Effector memory CD4-positive, alpha-beta T cell (primary cell): ENCODE results near the gene TTLL5.

Source experiments
- DNase-seq, 3 donors: peaks; one replicate each; pipeline ENCODE4 v3.0.0-alpha.2; 2020
- H3K27ac ChIP-seq: 2 replicates; pipeline ENCODE4 v1.7.0; 2013; ENCODE audit warnings: mild to moderate bottlenecking, low read length, moderate library complexity; ENCODE audit not compliant: insufficient read depth, poor library complexity, severe bottlenecking
- H3K27me3 ChIP-seq: replicated peaks from 2 replicates; pipeline ENCODE4 v1.7.0; 2013; ENCODE audit warnings: mild to moderate bottlenecking, low read length; ENCODE audit not compliant: insufficient read depth, control insufficient read depth, poor library complexity, severe bottlenecking
- H3K36me3 ChIP-seq: 2 replicates; pipeline ENCODE4 v1.7.0; 2013; ENCODE audit warnings: mild to moderate bottlenecking, low read length, moderate library complexity; ENCODE audit not compliant: control insufficient read depth, insufficient read depth
- H3K4me1 ChIP-seq: 2 replicates; pipeline ENCODE4 v1.7.0; 2013; ENCODE audit warnings: low read length, mild to moderate bottlenecking; ENCODE audit not compliant: control insufficient read depth, insufficient read depth, poor library complexity, severe bottlenecking
- H3K4me3 ChIP-seq: 2 replicates; pipeline ENCODE4 v1.7.0; 2013; ENCODE audit warnings: low read length, low read depth, mild to moderate bottlenecking; ENCODE audit not compliant: insufficient read depth, poor library complexity, severe bottlenecking
- H3K9me3 ChIP-seq: 2 replicates; pipeline ENCODE4 v1.7.0; 2013; ENCODE audit warnings: mild to moderate bottlenecking, low read length, moderate library complexity; ENCODE audit not compliant: control insufficient read depth

Gene TTLL5

DNA sequence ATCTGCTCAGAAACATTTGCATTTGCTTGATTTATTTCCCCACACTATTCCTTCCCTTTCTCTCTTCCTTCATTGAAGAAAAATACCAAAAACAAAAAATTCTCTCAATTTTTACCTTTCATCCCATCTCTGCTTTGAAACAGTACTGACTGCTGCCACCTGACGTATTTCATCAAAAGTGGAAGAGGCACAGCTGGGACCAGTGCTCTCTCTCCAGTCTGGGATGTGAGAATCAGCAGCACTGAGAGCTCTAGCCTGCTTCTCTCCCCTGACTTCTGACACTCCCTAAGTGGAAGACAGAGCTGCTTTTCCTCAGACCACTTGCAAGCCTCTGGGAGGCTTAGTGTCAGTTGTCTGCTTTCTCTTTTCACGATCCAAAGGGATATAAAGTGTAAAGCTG, 36.9 kb downstream of the TTLL5 start:
- DNase-seq: no peak
- Histone ChIP-seq H3K9me3 (no peaks in the 10 kb centered on the region), H3K4me3 (no peak overlapping the region), H3K36me3 (peaks cover 26% of the 10 kb centered on the region), H3K4me1 (no peaks in the 10 kb centered on the region), H3K27me3 (no peaks in the 10 kb centered on the region), H3K27ac (no peak overlapping the region)

DNA sequence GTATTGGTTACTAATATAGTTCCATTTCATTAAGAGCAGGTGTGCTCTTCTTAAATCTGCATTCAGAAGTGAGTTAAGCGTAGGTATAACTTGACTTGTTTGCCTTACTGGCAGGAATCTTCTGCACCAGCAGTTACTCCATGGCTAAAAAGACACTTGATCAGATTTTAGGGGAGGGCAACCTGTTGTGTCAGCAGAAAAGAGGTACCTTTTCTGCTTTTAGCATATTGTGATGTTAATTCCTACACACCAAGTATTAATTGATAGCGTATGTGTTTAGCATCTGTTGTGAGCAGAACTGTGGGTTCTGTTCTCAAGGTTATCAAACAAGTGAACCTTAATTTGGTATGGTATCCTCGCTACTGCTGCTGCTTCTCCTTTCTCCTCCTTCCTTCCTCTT, 38.3 kb downstream of the TTLL5 start:
- DNase-seq: no peak
- H3K9me3 ChIP-seq: no peaks in the 10 kb centered on the region
- no peaks in the 10 kb centered on the region for H3K4me1 ChIP-seq
- H3K27me3 ChIP-seq: no peaks in the 10 kb centered on the region
- H3K27ac ChIP-seq: no peak overlapping the region
- H3K36me3 ChIP-seq: peaks cover 18% of the 10 kb centered on the region
- H3K4me3 ChIP-seq: no peak overlapping the region

DNA sequence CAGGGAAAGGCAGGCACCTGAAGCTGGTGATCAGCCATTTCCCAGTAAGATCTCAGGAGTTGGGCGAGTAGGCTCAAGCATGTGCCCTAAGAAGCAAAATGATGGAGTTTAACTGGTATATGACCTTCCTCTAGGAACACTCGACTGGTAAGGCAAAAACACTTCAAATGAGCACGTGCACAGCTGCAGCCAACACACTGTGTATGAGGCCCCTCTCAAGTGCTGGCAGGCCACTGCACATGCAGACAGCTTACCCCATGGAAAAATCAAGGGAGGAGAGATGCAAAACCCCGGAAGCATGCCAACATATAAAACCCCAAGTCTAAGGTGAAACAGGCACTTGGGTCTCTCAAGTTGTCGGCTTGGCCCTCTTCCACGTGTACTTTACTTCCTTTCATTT, 39.2 kb downstream of the TTLL5 start:
- Histone ChIP-seq H3K4me1 (no peaks in the 10 kb centered on the region), H3K36me3 (peaks cover 18% of the 10 kb centered on the region), H3K9me3 (no peaks in the 10 kb centered on the region), H3K27ac (no peak overlapping the region), H3K4me3 (no peak overlapping the region), H3K27me3 (no peaks in the 10 kb centered on the region)
- no peak for DNase-seq

DNA sequence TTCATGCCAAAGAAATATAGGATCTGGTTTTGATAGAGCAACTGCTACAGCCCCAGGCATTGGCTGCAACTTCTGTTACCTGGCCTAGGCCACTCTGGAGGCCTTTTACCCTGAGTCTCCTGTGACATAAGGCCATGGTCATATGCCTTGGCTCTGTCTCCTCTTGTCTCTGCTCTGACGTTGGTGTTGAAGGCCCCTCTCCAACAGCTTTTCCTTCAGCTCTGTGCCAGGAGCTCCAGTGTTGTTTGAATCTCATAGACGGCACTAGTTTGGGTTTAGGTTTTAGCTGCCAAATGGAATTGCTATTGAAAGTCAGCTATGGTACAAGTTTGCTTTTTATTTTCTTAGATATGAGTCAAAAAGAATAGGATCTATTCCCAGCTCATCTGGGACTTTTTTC, 41.1 kb downstream of the TTLL5 start:
- H3K4me3 ChIP-seq: no peak overlapping the region
- no peaks in the 10 kb centered on the region for H3K9me3 ChIP-seq
- no peak overlapping the region for H3K27ac ChIP-seq
- H3K36me3 ChIP-seq: peaks cover 18% of the 10 kb centered on the region
- H3K4me1 ChIP-seq: no peaks in the 10 kb centered on the region
- H3K27me3 ChIP-seq: no peaks in the 10 kb centered on the region
- DNase-seq: no peak

DNA sequence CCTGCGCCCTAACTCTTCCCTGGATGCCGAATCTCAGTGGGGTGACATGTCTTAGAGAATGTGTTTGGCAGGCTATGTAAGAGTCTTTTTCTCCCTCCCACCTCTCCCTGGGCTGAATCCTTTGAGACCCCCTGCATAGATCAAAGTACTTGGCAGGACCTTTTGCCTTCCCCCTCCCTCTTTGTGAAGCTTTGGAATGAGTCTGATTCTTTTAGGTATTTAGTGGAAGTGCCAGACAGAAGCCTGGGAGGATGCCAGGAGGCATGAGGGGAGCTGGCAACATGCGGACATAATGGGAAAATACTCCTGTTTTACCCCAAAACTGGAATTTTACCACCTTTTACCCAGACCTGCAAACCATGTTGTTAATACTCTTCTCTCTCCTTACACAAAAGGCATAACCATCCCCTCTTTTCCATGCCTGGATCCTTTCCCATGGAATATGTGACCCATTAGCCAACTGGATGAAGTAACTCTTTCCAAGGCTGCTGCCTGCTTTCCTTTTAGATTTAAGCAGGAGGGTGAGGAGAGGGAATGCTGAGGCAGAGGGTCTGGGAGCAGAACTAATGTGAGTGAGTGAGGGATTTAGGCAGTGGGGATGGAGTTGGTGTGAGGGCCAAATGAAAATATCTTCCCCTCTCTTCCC, 41.7 kb downstream of the TTLL5 start:
- Histone ChIP-seq H3K9me3 (no peaks in the 10 kb centered on the region), H3K36me3 (peaks cover 16% of the 10 kb centered on the region), H3K4me3 (no peak overlapping the region), H3K27ac (no peak overlapping the region), H3K4me1 (no peaks in the 10 kb centered on the region), H3K27me3 (no peaks in the 10 kb centered on the region)
- no peak for DNase-seq

DNA sequence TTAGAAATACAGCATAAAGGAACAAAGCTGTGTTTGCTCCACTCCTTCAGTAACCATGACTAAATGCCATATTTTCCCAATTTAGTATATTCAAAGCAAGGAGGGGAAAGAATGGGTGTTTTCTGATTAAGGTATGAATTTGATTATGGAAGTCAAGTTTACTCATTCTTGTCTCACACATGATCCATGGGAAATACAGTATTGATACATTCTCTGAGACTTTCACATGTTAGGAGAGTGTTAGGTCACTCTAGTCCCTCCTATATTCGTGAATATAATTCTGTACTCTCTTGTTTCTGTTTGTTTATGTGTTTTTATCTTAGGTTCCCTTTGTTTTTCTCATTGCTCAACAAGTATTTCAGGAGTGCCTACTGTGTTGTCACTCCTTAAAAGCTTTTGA, 42.4 kb downstream of the TTLL5 start:
- DNase-seq: no peak
- no peaks in the 10 kb centered on the region for H3K4me1 ChIP-seq
- H3K9me3 ChIP-seq: no peaks in the 10 kb centered on the region
- no peak overlapping the region for H3K27ac ChIP-seq
- H3K4me3 ChIP-seq: no peak overlapping the region
- no peaks in the 10 kb centered on the region for H3K27me3 ChIP-seq
- H3K36me3 ChIP-seq: peaks cover 10% of the 10 kb centered on the region

DNA sequence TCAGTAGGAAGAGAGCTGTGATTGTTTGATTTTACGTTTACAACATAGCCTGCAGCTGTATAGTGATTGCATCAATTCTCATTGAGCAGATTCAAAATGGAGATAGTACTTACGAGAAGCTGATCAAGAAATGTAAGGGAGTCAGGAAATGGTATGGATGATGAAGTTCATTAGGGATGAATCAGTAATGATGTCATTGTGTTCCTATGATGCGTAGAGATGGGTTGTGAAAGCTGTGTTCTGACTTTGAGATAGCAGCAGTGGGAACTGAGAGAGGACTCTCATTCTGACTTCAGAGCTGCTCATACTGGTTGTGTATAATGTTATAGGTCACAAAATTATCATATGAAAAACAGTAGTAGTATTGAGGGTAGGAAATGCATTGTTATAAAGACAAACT, 44.0 kb downstream of the TTLL5 start:
- DNase-seq: no peak
- no peaks in the 10 kb centered on the region for H3K27me3 ChIP-seq
- H3K9me3 ChIP-seq: no peaks in the 10 kb centered on the region
- H3K4me3 ChIP-seq: no peak overlapping the region
- H3K36me3 ChIP-seq: peaks cover 5% of the 10 kb centered on the region
- no peak overlapping the region for H3K27ac ChIP-seq
- no peaks in the 10 kb centered on the region for H3K4me1 ChIP-seq

DNA sequence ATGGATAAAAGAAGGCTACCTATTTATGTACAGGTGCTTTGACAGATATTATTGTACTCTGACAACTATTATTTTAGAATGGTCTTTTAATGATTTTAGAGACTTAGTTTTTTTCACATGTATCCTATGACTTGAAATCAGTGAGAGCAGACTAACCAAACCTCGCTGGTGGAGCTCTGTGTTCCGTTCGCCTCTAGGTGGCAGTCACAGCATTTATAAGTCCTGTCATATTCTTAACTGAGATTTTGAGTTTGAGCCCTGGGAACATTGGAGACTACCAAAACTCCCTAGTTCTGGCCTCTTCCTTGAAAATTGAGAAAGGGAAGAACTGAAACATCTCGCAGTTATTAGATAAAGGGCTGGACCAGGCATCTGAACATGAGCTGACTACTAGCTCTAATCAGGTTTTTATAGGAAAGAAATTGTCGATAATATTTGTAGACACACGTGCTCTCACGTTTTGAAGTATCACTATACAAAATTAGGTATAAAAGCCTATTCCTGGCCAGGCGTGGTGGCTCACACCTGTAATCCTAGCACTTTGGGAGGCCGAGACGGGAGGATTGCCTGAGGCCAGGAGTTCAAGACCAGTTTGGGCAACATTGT, 48.3 kb downstream of the TTLL5 start:
- Histone ChIP-seq H3K4me1 (no peaks in the 10 kb centered on the region), H3K36me3 (peaks cover 3% of the 10 kb centered on the region), H3K27me3 (no peaks in the 10 kb centered on the region), H3K9me3 (no peaks in the 10 kb centered on the region), H3K27ac (no peak overlapping the region), H3K4me3 (no peak overlapping the region)
- peak; percentile 3 to 34 (median 5) for DNase-seq

DNA sequence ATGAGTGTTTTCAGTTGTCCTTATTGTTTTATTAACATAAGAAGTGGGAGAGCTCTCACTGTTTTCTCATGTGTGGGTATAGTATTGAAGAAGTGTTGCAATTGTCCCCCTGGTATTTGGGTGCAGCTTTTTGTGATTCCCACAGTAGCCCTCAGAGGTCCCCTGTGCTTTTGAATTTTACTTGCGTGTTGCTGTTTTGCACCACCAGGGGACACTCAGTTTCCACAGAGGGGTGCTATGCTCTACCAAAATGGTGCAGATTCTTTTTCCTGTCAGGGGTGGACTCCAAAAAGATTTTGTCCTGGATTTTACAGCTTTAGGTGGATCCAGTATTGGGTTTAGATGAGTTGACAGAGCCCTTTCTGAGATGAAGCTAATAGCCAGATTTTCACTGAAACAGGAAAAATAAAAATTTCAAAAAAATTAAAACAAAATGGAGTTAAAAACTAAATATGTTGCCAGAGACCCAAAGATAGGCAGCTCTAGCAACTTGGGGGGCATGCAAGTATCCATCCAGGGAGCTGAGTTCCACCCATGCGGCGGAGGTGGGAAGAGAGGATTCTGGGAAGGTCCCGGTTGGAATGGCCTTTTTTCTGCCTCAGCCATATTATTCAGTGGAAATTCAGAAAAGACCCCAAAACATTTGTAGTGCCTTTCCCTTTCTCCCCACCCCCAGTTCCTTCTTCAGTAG, 50.2 kb downstream of the TTLL5 start:
- Histone ChIP-seq H3K36me3 (peaks cover 3% of the 10 kb centered on the region), H3K4me3 (no peak overlapping the region), H3K4me1 (no peaks in the 10 kb centered on the region), H3K9me3 (no peaks in the 10 kb centered on the region), H3K27me3 (no peaks in the 10 kb centered on the region), H3K27ac (no peak overlapping the region)
- no peak for DNase-seq

DNA sequence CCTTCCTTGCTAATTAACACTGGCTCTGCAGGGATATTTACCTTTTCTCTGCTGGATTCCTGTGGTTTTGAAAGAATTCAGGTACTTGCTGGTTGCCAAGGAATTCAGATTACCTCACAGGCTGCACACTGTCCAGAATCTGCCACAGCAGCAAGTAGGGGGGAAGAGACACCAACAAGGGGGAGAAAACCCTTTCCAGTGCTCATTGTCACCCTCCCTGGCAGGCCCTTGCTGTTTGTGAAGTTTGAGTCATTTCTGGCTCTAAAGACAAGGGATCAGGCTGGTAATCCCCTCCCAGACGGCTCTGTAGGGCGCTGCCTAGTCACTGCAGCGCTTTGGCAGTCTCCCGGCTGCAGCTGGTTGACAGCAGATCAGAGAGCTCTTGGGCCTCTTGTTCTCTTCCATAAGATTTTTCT, 50.8 kb downstream of the TTLL5 start:
- Histone ChIP-seq H3K27ac (no peak overlapping the region), H3K36me3 (peaks cover 2% of the 10 kb centered on the region), H3K4me3 (no peak overlapping the region)

More for the DNA sequence above, 50.8 kb downstream of the TTLL5 start:
- H3K4me1 ChIP-seq: no peaks in the 10 kb centered on the region
- DNase-seq: no peak
- no peaks in the 10 kb centered on the region for H3K9me3 ChIP-seq
- H3K27me3 ChIP-seq: no peaks in the 10 kb centered on the region
